GM19468 (cell line): ENCODE data around the gene SLAMF1.

Experiments
- ATAC-seq: cut with Tn5 transposase; IDR thresholded peaks from one replicate; pipeline ENCODE4 v1.9.1; 2021; ENCODE audit warnings: mild to moderate bottlenecking, moderate library complexity, moderate number of reproducible peaks; ENCODE audit not compliant: unreplicated experiment; ENCODE audit errors: extremely low read depth

SLAMF1 gene

GRCh38 chr1:160625725-160626498, 20.9 kb downstream of the SLAMF1 start:
- no peak for ATAC-seq

GRCh38 chr1:160625321-160625720, 21.5 kb downstream of the SLAMF1 start:
- ATAC-seq: no peak

GRCh38 chr1:160624464-160624863, 22.4 kb downstream of the SLAMF1 start:
- no peak for ATAC-seq

GRCh38 chr1:160623862-160624261, 23.0 kb downstream of the SLAMF1 start:
- no peak for ATAC-seq

GRCh38 chr1:160623227-160623633, 23.6 kb downstream of the SLAMF1 start:
- no peak for ATAC-seq

GRCh38 chr1:160622501-160623226, 24.2 kb downstream of the SLAMF1 start:
- no peak for ATAC-seq

- no peak for ATAC-seq
Observed at GRCh38 chr1:160621633-160622413, 25.0 kb downstream of the SLAMF1 start.

- no peak for ATAC-seq
Observed at GRCh38 chr1:160620942-160621632, 25.8 kb downstream of the SLAMF1 start.

- ATAC-seq: no peak
Observed at GRCh38 chr1:160619742-160620277, 27.0 kb downstream of the SLAMF1 start.

- no peak for ATAC-seq
Observed at GRCh38 chr1:160618763-160619274, 28.0 kb downstream of the SLAMF1 start.

- ATAC-seq: no peak
Observed at GRCh38 chr1:160618327-160618726, 28.5 kb downstream of the SLAMF1 start.

GRCh38 chr1:160615660-160616059, 31.2 kb downstream of the SLAMF1 start:
- ATAC-seq: no peak

- no peak for ATAC-seq
Observed at GRCh38 chr1:160614410-160614809, 32.4 kb downstream of the SLAMF1 start.

GRCh38 chr1:160612613-160613218, 34.1 kb downstream of the SLAMF1 start:
- no peak for ATAC-seq

GRCh38 chr1:160610569-160611242, 36.1 kb downstream of the SLAMF1 start:
- no peak for ATAC-seq

GRCh38 chr1:160608941-160609340, 37.9 kb downstream of the SLAMF1 start:
- no peak for ATAC-seq

GRCh38 chr1:160608514-160608913, 38.3 kb downstream of the SLAMF1 start:
- no peak for ATAC-seq

- no peak for ATAC-seq
Observed at GRCh38 chr1:160608057-160608456, 38.8 kb downstream of the SLAMF1 start.

GRCh38 chr1:160607672-160608032, 39.2 kb downstream of the SLAMF1 start:
- ATAC-seq: no peak
